Measurements from ENCODE around the gene CTXN3.

The CTXN3 gene

GRCh38 chr5:127694518-127695171, 45.8 kb downstream of the CTXN3 start:
- no peak for TF ChIP-seq CTCF (IDR thresholded peaks at IDR 0.05)

GRCh38 chr5:127695346-127695745, 46.5 kb downstream of the CTXN3 start:
- TF ChIP-seq CTCF (IDR thresholded peaks at IDR 0.05), result no peak

- no peak for TF ChIP-seq CTCF (IDR thresholded peaks at IDR 0.05)
Observed at GRCh38 chr5:127696683-127697082, 47.8 kb downstream of the CTXN3 start.

GRCh38 chr5:127697894-127698600, 49.2 kb downstream of the CTXN3 start:
- TF ChIP-seq CTCF (IDR thresholded peaks at IDR 0.05), result no peak

GRCh38 chr5:127699416-127699815, 50.5 kb downstream of the CTXN3 start:
- no peak for TF ChIP-seq CTCF (IDR thresholded peaks at IDR 0.05)

- TF ChIP-seq CTCF (IDR thresholded peaks at IDR 0.05), result no peak
Observed at GRCh38 chr5:127700237-127700766, 51.4 kb downstream of the CTXN3 start.

GRCh38 chr5:127702434-127702833, 53.6 kb downstream of the CTXN3 start:
- TF ChIP-seq CTCF (IDR thresholded peaks at IDR 0.05), result no peak

All from LNCAP (cell line).